Measurements from ENCODE around the gene OPA3. TPM values are rescaled to one million over a fixed set of nuclear protein-coding genes. Genes with fewer than 3 reads are reported as not detected.
A peak's percentile ranks its signal among the peaks of the same experiment; 100 is the strongest.

OPA3 gene
- total RNA-seq, 1 donor from 2014 or later = 13.0 TPM

GRCh38 chr19:45528149-45528743, 56.4 kb downstream of the OPA3 start:
- Histone ChIP-seq H3K36me3 (peaks cover 33% of the 10 kb centered on the region), H3K9me3 (no peaks in the 10 kb centered on the region), H3K4me1 (no peaks in the 10 kb centered on the region), H3K27me3 (no peaks in the 10 kb centered on the region), H3K4me3 (peak overlapping the region; percentile 33), H3K27ac (no peak overlapping the region)
- no peak for TF ChIP-seq CTCF (IDR thresholded peaks at IDR 0.05)
- ATAC-seq = peak; percentile 0
- no peak for DNase-seq
- intact Hi-C loops (cut with DNase I) = loop anchor here (10.0 kb wide), 1 partner anchor 117 kb away; no protein-coding TSS in a partner anchor

GRCh38 chr19:45527731-45528130, 56.9 kb downstream of the OPA3 start:
- Histone ChIP-seq H3K36me3 (peaks cover 35% of the 10 kb centered on the region), H3K4me1 (no peaks in the 10 kb centered on the region), H3K9me3 (no peaks in the 10 kb centered on the region), H3K4me3 (no peak overlapping the region), H3K27ac (no peak overlapping the region), H3K27me3 (no peaks in the 10 kb centered on the region)
- TF ChIP-seq CTCF (IDR thresholded peaks at IDR 0.05) = no peak
- no peak for DNase-seq
- intact Hi-C loops (cut with DNase I) = loop anchor here (10.0 kb wide), 1 partner anchor 117 kb away; no protein-coding TSS in a partner anchor
- ATAC-seq = no peak

GRCh38 chr19:45526971-45527370, 57.6 kb downstream of the OPA3 start:
- intact Hi-C loops (cut with DNase I) = loop anchor here (10.0 kb wide), 1 partner anchor 118 kb away; no protein-coding TSS in a partner anchor

GRCh38 chr19:45526143-45526542, 58.5 kb downstream of the OPA3 start:
- Histone ChIP-seq H3K4me3 (no peak overlapping the region), H3K9me3 (no peaks in the 10 kb centered on the region), H3K27ac (no peak overlapping the region), H3K4me1 (no peaks in the 10 kb centered on the region), H3K27me3 (no peaks in the 10 kb centered on the region), H3K36me3 (peaks cover 49% of the 10 kb centered on the region)
- ATAC-seq (peak; percentile 63), DNase-seq (peak; percentile 81)
- TF ChIP-seq CTCF (IDR thresholded peaks at IDR 0.05) = no peak
- intact Hi-C loops (cut with DNase I) = loop anchor here (10.0 kb wide), 1 partner anchor 119 kb away; no protein-coding TSS in a partner anchor

More at GRCh38 chr19:45526971-45527370, 57.6 kb downstream of the OPA3 start:
- TF ChIP-seq CTCF (IDR thresholded peaks at IDR 0.05) = no peak
- H3K27me3 ChIP-seq = no peaks in the 10 kb centered on the region
- no peak overlapping the region for H3K4me3 ChIP-seq
- no peak for DNase-seq
- ATAC-seq = no peak
- no peaks in the 10 kb centered on the region for H3K4me1 ChIP-seq
- no peak overlapping the region for H3K27ac ChIP-seq
- no peaks in the 10 kb centered on the region for H3K9me3 ChIP-seq
- peaks cover 41% of the 10 kb centered on the region for H3K36me3 ChIP-seq

- H3K36me3 ChIP-seq = peaks cover 63% of the 10 kb centered on the region
- no peak for TF ChIP-seq CTCF (IDR thresholded peaks at IDR 0.05)
- no peak for DNase-seq
- no peaks in the 10 kb centered on the region for H3K27me3 ChIP-seq
- no peak for ATAC-seq
- no peaks in the 10 kb centered on the region for H3K4me1 ChIP-seq
- no peak overlapping the region for H3K4me3 ChIP-seq
- H3K27ac ChIP-seq = no peak overlapping the region
- intact Hi-C loops (cut with DNase I) = loop anchor here (10.0 kb wide), 1 partner anchor 120 kb away; no protein-coding TSS in a partner anchor
- H3K9me3 ChIP-seq = no peaks in the 10 kb centered on the region
These were observed 60.0 kb downstream of the OPA3 start for GRCh38 chr19:45524575-45525129.

Measured in upper lobe of right lung (tissue), 1 donor.